IMR-90 (cell line): ENCODE data around the gene BCL11A. TPM values are rescaled to one million over a fixed set of nuclear protein-coding genes. Genes with fewer than 3 reads are reported as not detected.

Experiments
- ATAC-seq: fragments of 200-7000 bp; cut with Tn5 transposase; 2 replicates; pipeline ENCODE4 v1.9.1; 2020; ENCODE audit warnings: low read depth, mild to moderate bottlenecking, moderate library complexity
- BruUV-seq: library from RNA; stranded (reverse); fragments of 400-500 nt; replicated peaks from 2 replicates; lab custom pipeline; 2021; lab: Mats Ljungman, UMichigan
- CTCF ChIA-PET: fragments of 300-600 bp; formaldehyde crosslinking; extraction: SDS; loops from one replicate; lab custom pipeline; 2021; ENCODE audit warnings: antibody characterized with exemption; lab: Yijun Ruan, JAX
- POLR2A ChIA-PET: fragments of 300-600 bp; sonication (Branson Sonifier 250); formaldehyde crosslinking; loops from one replicate; lab custom pipeline; 2022; ENCODE audit warnings: antibody characterized with exemption; ENCODE audit not compliant: unreplicated experiment; lab: Charles Lee
- DNase-seq: peaks from one replicate; pipeline ENCODE4 v3.0.0; 2013
- H2AFZ ChIP-seq: replicated peaks from 2 replicates; pipeline ENCODE3; 2013; ENCODE audit warnings: low read length, mild to moderate bottlenecking; ENCODE audit not compliant: poor library complexity
- H2AK5ac ChIP-seq: 2 replicates; pipeline ENCODE4 v1.6.1; 2013; ENCODE audit warnings: low read depth, low read length, inconsistent platforms
- H2AK9ac ChIP-seq: replicated peaks from 2 replicates; pipeline ENCODE3; 2013; ENCODE audit warnings: mild to moderate bottlenecking, low read depth, low read length, moderate library complexity; ENCODE audit not compliant: poor library complexity
- H2BK120ac ChIP-seq: 2 replicates; pipeline ENCODE4 v1.6.1; 2013; ENCODE audit warnings: low read depth, low read length, inconsistent platforms
- H2BK15ac ChIP-seq: 3 replicates; pipeline ENCODE4 v1.6.1; 2013; ENCODE audit warnings: low read depth, low read length, inconsistent platforms
- H2BK20ac ChIP-seq: 2 replicates; pipeline ENCODE4 v1.6.1; 2013; ENCODE audit warnings: low read depth, mild to moderate bottlenecking, inconsistent platforms, low read length, moderate library complexity
- H2BK5ac ChIP-seq: 2 replicates; pipeline ENCODE4 v1.6.1; 2013; ENCODE audit warnings: mild to moderate bottlenecking, low read depth, low read length, inconsistent platforms; ENCODE audit not compliant: poor library complexity, severe bottlenecking
- H3K14ac ChIP-seq: replicated peaks from 2 replicates; pipeline ENCODE4 v1.6.1; 2013; ENCODE audit warnings: low read depth, low read length, inconsistent platforms
- H3K18ac ChIP-seq: 2 replicates; pipeline ENCODE4 v1.6.1; 2013; ENCODE audit warnings: low read depth, low read length, control low read depth
- H3K23ac ChIP-seq: 2 replicates; pipeline ENCODE4 v1.6.1; 2013; ENCODE audit warnings: low read depth, low read length, inconsistent platforms
- H3K27ac ChIP-seq: 2 replicates; pipeline ENCODE4 v1.5.1; 2013; ENCODE audit warnings: mild to moderate bottlenecking, control low read depth, low read length; ENCODE audit not compliant: insufficient read depth
- H3K27me3 ChIP-seq: 2 replicates; pipeline ENCODE4 v1.6.1; 2013; ENCODE audit warnings: low read length; ENCODE audit not compliant: control insufficient read depth, insufficient read depth
- H3K36me3 ChIP-seq: 2 replicates; pipeline ENCODE4 v1.6.1; 2013; ENCODE audit warnings: low read length, mixed read lengths; ENCODE audit not compliant: control insufficient read depth, insufficient read depth
- H3K4ac ChIP-seq: 2 replicates; pipeline ENCODE4 v1.6.1; 2013; ENCODE audit warnings: low read depth, low read length, inconsistent platforms
- H3K4me1 ChIP-seq: 2 replicates; pipeline ENCODE4 v1.6.1; 2013; ENCODE audit warnings: low read length, mixed read lengths; ENCODE audit not compliant: control insufficient read depth, insufficient read depth
- H3K4me2 ChIP-seq: 2 replicates; pipeline ENCODE4 v1.6.1; 2013; ENCODE audit warnings: low read depth, mild to moderate bottlenecking, control low read depth, low read length, moderate library complexity
- H3K4me3 ChIP-seq: 2 replicates; pipeline ENCODE4 v1.5.1; 2013; ENCODE audit warnings: low read depth, mild to moderate bottlenecking, control low read depth, low read length, moderate library complexity; ENCODE audit not compliant: insufficient read depth
- H3K56ac ChIP-seq: 2 replicates; pipeline ENCODE4 v1.6.1; 2013; ENCODE audit warnings: low read length, inconsistent platforms; ENCODE audit not compliant: insufficient read depth; ENCODE audit errors: extremely low read depth
- H3K79me1 ChIP-seq, 2 experiments: 2 replicates each; pipeline ENCODE4 v1.6.1; 2013; ENCODE audit warnings: low read length in 2 of 2, inconsistent platforms in 1 of 2, low read depth in 1 of 2
- H3K9ac ChIP-seq: 2 replicates; pipeline ENCODE4 v1.6.1; 2013; ENCODE audit warnings: low read depth, low read length, control low read depth
- H3K9me1 ChIP-seq: 2 replicates; pipeline ENCODE4 v1.6.1; 2013; ENCODE audit warnings: low read length, inconsistent platforms; ENCODE audit not compliant: insufficient read depth
- H3K9me3 ChIP-seq: 2 replicates; pipeline ENCODE4 v1.6.1; 2013; ENCODE audit warnings: low read length; ENCODE audit not compliant: control insufficient read depth, insufficient read depth
- H4K20me1 ChIP-seq: 2 replicates; pipeline ENCODE4 v1.6.1; 2013; ENCODE audit warnings: low read length, inconsistent platforms; ENCODE audit not compliant: insufficient read depth
- H4K5ac ChIP-seq: 2 replicates; pipeline ENCODE4 v1.6.1; 2013; ENCODE audit warnings: mild to moderate bottlenecking, low read depth, low read length, control low read depth
- H4K8ac ChIP-seq, 2 experiments: 2 replicates each; pipeline ENCODE4 v1.6.1; 2013; ENCODE audit warnings: low read depth in 2 of 2, low read length in 2 of 2, control low read depth in 1 of 2, inconsistent platforms in 1 of 2
- H4K91ac ChIP-seq: 2 replicates; pipeline ENCODE4 v1.6.1; 2013; ENCODE audit warnings: low read depth, low read length, inconsistent platforms; ENCODE audit not compliant: insufficient read depth
- BHLHE40 ChIP-seq: fragments of 150-350 bp; IDR thresholded peaks from 2 replicates; pipeline ENCODE4 v1.6.1; 2016; ENCODE audit warnings: mild to moderate bottlenecking, low read depth, low read length
- CEBPB ChIP-seq: IDR thresholded peaks from 2 replicates; pipeline ENCODE4 v1.6.1; 2012; ENCODE audit warnings: low read depth, low read length, improper control_type of control experiment
- CHD1 ChIP-seq: IDR thresholded peaks from 2 replicates; pipeline ENCODE4 v1.6.1; 2012; ENCODE audit warnings: low read depth, low read length, improper control_type of control experiment
- CTCF ChIP-seq: conservative IDR thresholded peaks from 2 replicates; pipeline ENCODE4 v1.5.1; 2012; ENCODE audit warnings: mild to moderate bottlenecking, low read depth, low read length, improper control_type of control experiment
- ELK1 ChIP-seq: fragments of 150-350 bp; IDR thresholded peaks from 2 replicates; pipeline ENCODE4 v1.6.1; 2016; ENCODE audit warnings: low read depth, mild to moderate bottlenecking, low read length, moderate library complexity, borderline replicate concordance
- FOS ChIP-seq: fragments of 150-350 bp; IDR thresholded peaks from 2 replicates; pipeline ENCODE4 v1.6.1; 2016; ENCODE audit warnings: low read depth, low read length
- MAFK ChIP-seq: IDR thresholded peaks from 2 replicates; pipeline ENCODE4 v1.6.1; 2012; ENCODE audit warnings: low read depth, low read length, improper control_type of control experiment
- MAZ ChIP-seq: IDR thresholded peaks from 2 replicates; pipeline ENCODE4 v1.6.1; 2012; ENCODE audit warnings: low read depth, mild to moderate bottlenecking, low read length, improper control_type of control experiment, moderate library complexity, borderline replicate concordance
- MXI1 ChIP-seq: IDR thresholded peaks from 2 replicates; pipeline ENCODE4 v1.6.1; 2012; ENCODE audit warnings: low read depth, mild to moderate bottlenecking, low read length, moderate library complexity, borderline replicate concordance
- NFE2L2 ChIP-seq: fragments of 150-350 bp; IDR thresholded peaks from 2 replicates; pipeline ENCODE4 v1.6.1; 2016; ENCODE audit warnings: low read depth, mild to moderate bottlenecking, low read length
- POLR2A ChIP-seq: IDR thresholded peaks from 2 replicates; pipeline ENCODE4 v1.6.1; 2012; ENCODE audit warnings: mild to moderate bottlenecking, low read depth, low read length
- RAD21 ChIP-seq: IDR thresholded peaks from 2 replicates; pipeline ENCODE4 v1.6.1; 2012; ENCODE audit warnings: low read length, improper control_type of control experiment
- RCOR1 ChIP-seq: IDR thresholded peaks from 2 replicates; pipeline ENCODE4 v1.6.1; 2012; ENCODE audit warnings: mild to moderate bottlenecking, low read length, improper control_type of control experiment; ENCODE audit not compliant: insufficient replicate concordance
- RFX5 ChIP-seq: IDR thresholded peaks from 2 replicates; pipeline ENCODE4 v1.8.0; 2012; ENCODE audit warnings: low read depth, mild to moderate bottlenecking, low read length, moderate library complexity
- SMC3 ChIP-seq: fragments of 150-350 bp; IDR thresholded peaks from 2 replicates; pipeline ENCODE4 v1.6.1; 2016; ENCODE audit warnings: low read depth, mild to moderate bottlenecking, antibody characterized with exemption, low read length, moderate library complexity
- USF2 ChIP-seq: fragments of 150-350 bp; IDR thresholded peaks from 2 replicates; pipeline ENCODE4 v1.6.1; 2017; ENCODE audit warnings: mild to moderate bottlenecking, antibody characterized with exemption, low read length, low read depth
- WGBS, 2 experiments: methylation state at CpG; one replicate each; pipeline versions ENCODE4 v1.1.5 to v1.1.7; 2013; ENCODE audit warnings: missing lambda C conversion rate in 2 of 2; ENCODE audit not compliant: insufficient read length in 1 of 2; ENCODE audit errors: extremely low coverage in 2 of 2; 5-methylcytosine and 5-hydroxymethylcytosine counted together
- dilution Hi-C: fragments of 300-500 bp; cut with HindIII; formaldehyde crosslinking; loops from one replicate; pipeline ENCODE4 v1.14.3; 2018; ENCODE audit warnings: low sequenced_read_pairs; ENCODE audit not compliant: unreplicated experiment
- in situ Hi-C: fragments of 300-500 bp; cut with MboI; formaldehyde crosslinking; loops from 3 replicates; pipeline ENCODE4 v1.14.3; 2019; ENCODE audit warnings: low sequenced_read_pairs, inconsistent platforms, mixed read lengths
- intact Hi-C: fragments of 100-400 bp; cut with micrococcal nuclease; formaldehyde crosslinking; loops from 2 replicates; pipeline ENCODE4 v1.10.0; 2022
- polyA plus RNA-seq, 3 experiments: library from polyadenylated mRNA; depleted of rRNA; stranded (reverse); fragments of >200 nt; gene quantifications; 2 replicates each; pipeline ENCODE4 v1.2.3, GENCODE V29; 2012; ENCODE audit warnings: low replicate concordance in 1 of 3
- total RNA-seq: library from RNA; depleted of rRNA; stranded (reverse); fragments of >200 nt; gene quantifications from 2 replicates; pipeline ENCODE4 v1.2.3, GENCODE V29; 2012

Gene BCL11A
- total and polyA plus RNA-seq, 2 of the 4 experiments (the other 2 are of a cell fraction) = 1.0 to 1.1 TPM

- H2BK20ac ChIP-seq = no peak overlapping the region
- no peak overlapping the region for H2AK5ac ChIP-seq
- ChIA-PET CTCF (no interaction called here), POLR2A (no interaction called here)
- WGBS, 2 experiments = no CpG with 5 or more reads among the region's 6 CpGs
- H3K18ac ChIP-seq = no peak overlapping the region
- no peak overlapping the region for H3K27ac ChIP-seq
- no peak for ATAC-seq
- BruUV-seq = no TSS peak
- no peaks in the 10 kb centered on the region for H3K4me1 ChIP-seq
- H3K4me2 ChIP-seq = no peak overlapping the region
- DNase-seq = no peak
- no peak overlapping the region for H3K4ac ChIP-seq
- H2BK15ac ChIP-seq = no peak overlapping the region
- no peaks in the 10 kb centered on the region for H3K9me1 ChIP-seq
- in situ Hi-C loops (no loop called here), dilution Hi-C loops (no loop called here), intact Hi-C loops (no loop called here)
- H4K20me1 ChIP-seq = no peaks in the 10 kb centered on the region
- no peak overlapping the region for H2AFZ ChIP-seq
- no peak overlapping the region for H4K5ac ChIP-seq
- no peaks in the 10 kb centered on the region for H3K36me3 ChIP-seq
- no peak overlapping the region for H2AK9ac ChIP-seq
- no peak overlapping the region for H4K8ac ChIP-seq
- no peak overlapping the region for H2BK5ac ChIP-seq
- no peaks in the 10 kb centered on the region for H3K79me1 ChIP-seq
- H2BK120ac ChIP-seq = no peak overlapping the region
- TF ChIP-seq CHD1 (no peak), FOS (no peak), RFX5 (no peak), NFE2L2 (no peak), MAZ (no peak), SMC3 (no peak), USF2 (no peak), MXI1 (no peak), POLR2A (no peak), MAFK (no peak), RCOR1 (no peak), CTCF (no peak), RAD21 (no peak), ELK1 (no peak), BHLHE40 (no peak), CEBPB (no peak)
- no peaks in the 10 kb centered on the region for H3K9me3 ChIP-seq
- H3K23ac ChIP-seq = no peak overlapping the region
- H3K14ac ChIP-seq = no peak overlapping the region
- H3K56ac ChIP-seq = no peak overlapping the region
- no peak overlapping the region for H4K91ac ChIP-seq
- H3K9ac ChIP-seq = no peak overlapping the region
- H3K4me3 ChIP-seq = no peak overlapping the region
- no peaks in the 10 kb centered on the region for H3K27me3 ChIP-seq
Observed at GRCh38 chr2:60438653-60439052, 114.8 kb downstream of the BCL11A start.
